HepG2 (cell line): ENCODE results near the gene ZNF512B. TPM values are rescaled to one million over a fixed set of nuclear protein-coding genes. Genes with fewer than 3 reads are reported as not detected.

Experiments
- ATAC-seq: fragments of 200-7000 bp; cut with Tn5 transposase; 3 replicates; pipeline ENCODE4 v1.9.1; 2020; ENCODE audit warnings: mild to moderate bottlenecking, moderate library complexity
- BruUV-seq: library from RNA; stranded (reverse); fragments of 400-500 nt; replicated peaks from 2 replicates; lab custom pipeline; 2021; lab: Mats Ljungman, UMichigan
- CTCF ChIA-PET: fragments of 300-600 bp; formaldehyde crosslinking; extraction: SDS; loops from one replicate; lab custom pipeline; 2021; ENCODE audit warnings: low total read pairs, inconsistent platforms, low intra/inter-chr PET ratio; lab: Yijun Ruan, JAX
- POLR2A ChIA-PET: fragments of 350-600 bp; sonication (Branson Sonifier 250); formaldehyde crosslinking; loops from one replicate; lab custom pipeline; 2020; ENCODE audit warnings: antibody characterized with exemption, inconsistent platforms; lab: Yijun Ruan, JAX
- DNase-seq: peaks from one replicate; pipeline ENCODE4 v3.0.0-alpha.2; 2015; ENCODE audit warnings: low spot score
- FAIRE-seq: peaks from 3 replicates; lab custom pipeline; 2011; peaks lifted over from hg19 to GRCh38; lab: Jason Lieb, UNC
- H2AFZ ChIP-seq: one replicate; pipeline ENCODE4 v1.6.1; 2011; ENCODE audit warnings: low read length, inconsistent platforms
- H3K27ac ChIP-seq: fragments of 300-600 bp; 3 replicates; pipeline ENCODE4 v1.8.0; 2011; ENCODE audit warnings: mixed run types, mild to moderate bottlenecking, mixed read lengths, low read length, inconsistent platforms; ENCODE audit not compliant: insufficient read depth; ENCODE audit errors: extremely low read length
- H3K27me3 ChIP-seq, 2 experiments: fragments of 200-600 bp in 1 of 2; 2 replicates in 1 of 2; 3 replicates in 1 of 2; pipeline versions ENCODE4 v1.6.0 to v1.8.0; 2011; ENCODE audit warnings: low read length in 2 of 2, mild to moderate bottlenecking in 2 of 2, moderate library complexity in 2 of 2, inconsistent platforms in 1 of 2; ENCODE audit not compliant: insufficient read depth in 2 of 2, control insufficient read depth in 1 of 2
- H3K36me3 ChIP-seq, 2 experiments: fragments of 200-600 bp in 1 of 2; replicated peaks in 1 of 2; 2 replicates in 1 of 2; 3 replicates in 1 of 2; pipeline versions ENCODE4 v1.5.1 to v1.8.0; 2011; ENCODE audit warnings: low read length in 2 of 2, inconsistent platforms in 1 of 2; ENCODE audit not compliant: insufficient read depth in 2 of 2, control insufficient read depth in 1 of 2
- H3K4me1 ChIP-seq: 2 replicates; pipeline ENCODE4 v1.5.1; 2012; ENCODE audit warnings: low read length, inconsistent platforms; ENCODE audit not compliant: insufficient read depth
- H3K4me2 ChIP-seq: 2 replicates; pipeline ENCODE4 v1.6.0; 2011; ENCODE audit warnings: low read depth, low read length, inconsistent platforms
- H3K4me3 ChIP-seq, 3 experiments: fragments of 200-600 bp in 1 of 3; sonication (generic), shearing (Covaris generic) in 1 of 3; replicated peaks in 1 of 3; 2 replicates each; pipeline ENCODE4 v1.5.1; 2011 to 2016; ENCODE audit warnings: low read length in 3 of 3, inconsistent platforms in 2 of 3, low read depth in 2 of 3, mild to moderate bottlenecking in 2 of 3, control low read depth in 1 of 3, mixed read lengths in 1 of 3; ENCODE audit not compliant: insufficient read depth in 1 of 3
- H3K79me2 ChIP-seq: one replicate; pipeline ENCODE4 v1.6.1; 2011; ENCODE audit warnings: low read length, inconsistent platforms; ENCODE audit not compliant: insufficient read depth
- H3K9ac ChIP-seq: 2 replicates; pipeline ENCODE4 v1.6.0; 2011; ENCODE audit warnings: mild to moderate bottlenecking, low read depth, low read length, inconsistent platforms; ENCODE audit not compliant: insufficient read depth
- H3K9me3 ChIP-seq: 2 replicates; pipeline ENCODE4 v1.5.1; 2012; ENCODE audit warnings: mild to moderate bottlenecking, low read length
- H4K20me1 ChIP-seq: 2 replicates; pipeline ENCODE4 v1.6.0; 2011; ENCODE audit warnings: inconsistent platforms, mild to moderate bottlenecking, low read length, moderate library complexity; ENCODE audit not compliant: insufficient read depth
- DR1 ChIP-seq: sonication (generic); formaldehyde crosslinking; IDR thresholded peaks from 2 replicates; pipeline ENCODE4 v1.8.0; 2021; ENCODE audit warnings: mild to moderate bottlenecking, missing genetic modification reagents, inconsistent platforms
- FOSL1 ChIP-seq: sonication (generic); formaldehyde crosslinking; IDR thresholded peaks from 2 replicates; pipeline ENCODE4 v1.9.0; 2021; ENCODE audit warnings: missing genetic modification reagents, borderline replicate concordance
- GFI1 ChIP-seq: sonication (generic); formaldehyde crosslinking; IDR thresholded peaks from 2 replicates; pipeline ENCODE4 v1.5.0; 2020; ENCODE audit warnings: missing genetic modification reagents, mild to moderate bottlenecking, borderline replicate concordance
- NCOA2 ChIP-seq: sonication (generic); formaldehyde crosslinking; IDR thresholded peaks from 2 replicates; pipeline ENCODE4 v1.8.0; 2022; ENCODE audit warnings: inconsistent platforms
- PRPF4 ChIP-seq: fragments of 200-400 bp; formaldehyde crosslinking; IDR thresholded peaks from 2 replicates; pipeline ENCODE4 v1.6.1; 2016; ENCODE audit warnings: low read length, low read depth; ENCODE audit not compliant: poor library complexity, severe bottlenecking
- RFX3 ChIP-seq: IDR thresholded peaks from 2 replicates; pipeline ENCODE4 v1.6.1; 2016; ENCODE audit warnings: missing biosample characterization, missing genetic modification reagents
- U2AF1 ChIP-seq: fragments of 200-400 bp; formaldehyde crosslinking; optimal IDR thresholded peaks from 2 replicates; pipeline ENCODE3; 2017; ENCODE audit warnings: mild to moderate bottlenecking, low read depth, low read length
- XRCC5 ChIP-seq: fragments of 200-400 bp; formaldehyde crosslinking; optimal IDR thresholded peaks from 2 replicates; pipeline ENCODE3; 2017; ENCODE audit warnings: mild to moderate bottlenecking, low read length
- ZFY ChIP-seq: sonication (generic); formaldehyde crosslinking; IDR thresholded peaks from 2 replicates; pipeline ENCODE4 v1.4.0; 2020; ENCODE audit warnings: missing genetic modification reagents
- ZNF205 ChIP-seq: IDR thresholded peaks from 2 replicates; pipeline ENCODE4 v1.6.1; 2018; ENCODE audit warnings: missing biosample characterization, missing genetic modification reagents
- ZNF543 ChIP-seq: sonication (generic); formaldehyde crosslinking; IDR thresholded peaks from 2 replicates; pipeline ENCODE4 v1.4.0; 2020; ENCODE audit warnings: mild to moderate bottlenecking, missing genetic modification reagents
- ZNF792 ChIP-seq: IDR thresholded peaks from 2 replicates; pipeline ENCODE4 v1.6.1; 2016
- WGBS: methylation state at CpG from one replicate; pipeline ENCODE4 v1.1.6; 2017; ENCODE audit warnings: low lambda C conversion rate; 5-methylcytosine and 5-hydroxymethylcytosine counted together
- in situ Hi-C: cut with HindIII; loops from 2 replicates; pipeline ENCODE4 v1.10.0; 2017; ENCODE audit warnings: low pct_unique_long_range_greater_than_20kb; ENCODE audit not compliant: extremely low pct_ligation_motif_present
- intact Hi-C: fragments of 100-400 bp; cut with micrococcal nuclease; formaldehyde crosslinking; loops from one replicate; pipeline ENCODE4 v1.10.0; 2022; ENCODE audit not compliant: unreplicated experiment
- polyA plus RNA-seq, 8 experiments: library from polyadenylated mRNA; depleted of rRNA in 3 of 8; stranded (reverse) in 7 of 8; unstranded in 1 of 8; fragments of >200 nt; fragmentation: Illumina TruSeq in 4 of 8; extraction: Trizol in 4 of 8; gene quantifications; 2 replicates each; pipeline versions ENCODE4 v1.2.1 to v1.2.3, GENCODE V29; 2011 to 2016; ENCODE audit warnings: low read depth in 4 of 8, missing spikeins in 1 of 8, mixed read lengths in 1 of 8; ENCODE audit not compliant: insufficient read depth in 1 of 8
- total RNA-seq, 5 experiments: library from RNA; depleted of rRNA; stranded (reverse); fragments of >200 nt; fragmentation: Illumina TruSeq; extraction: Trizol; gene quantifications; 2 replicates each; pipeline ENCODE4 v1.2.3, GENCODE V29; 2016; ENCODE audit warnings: low read depth in 1 of 5
- TF ChIP-seq, protein P1 (sequence below): sonication (generic); formaldehyde crosslinking; conservative IDR thresholded peaks from 2 replicates; pipeline ENCODE4 v1.4.0; 2020; ENCODE audit warnings: missing genetic modification reagents
- TF ChIP-seq, protein P2 (sequence below): sonication (generic); formaldehyde crosslinking; IDR thresholded peaks from 2 replicates; pipeline ENCODE4 v1.5.1; 2020; ENCODE audit warnings: missing genetic modification reagents, mild to moderate bottlenecking, borderline replicate concordance
- TF ChIP-seq, protein P3 (sequence below): sonication (generic); formaldehyde crosslinking; IDR thresholded peaks from 2 replicates; pipeline ENCODE4 v1.8.1; 2022; ENCODE audit warnings: low read depth, mild to moderate bottlenecking, missing genetic modification reagents
- TF ChIP-seq, protein P4 (sequence below), 2 experiments: sonication (generic) in 1 of 2; formaldehyde crosslinking in 1 of 2; IDR thresholded peaks; 2 replicates each; pipeline versions ENCODE4 v1.4.0 to v1.6.1; 2018 to 2020; ENCODE audit warnings: missing genetic modification reagents in 2 of 2, borderline replicate concordance in 1 of 2, low read depth in 1 of 2, mild to moderate bottlenecking in 1 of 2, missing biosample characterization in 1 of 2

ZNF512B gene
- total and polyA plus RNA-seq, 2 of the 13 experiments (the other 11 are each of a cell fraction or from before 2014, with no cell fraction given): 11.5 to 30.6 TPM

DNA sequence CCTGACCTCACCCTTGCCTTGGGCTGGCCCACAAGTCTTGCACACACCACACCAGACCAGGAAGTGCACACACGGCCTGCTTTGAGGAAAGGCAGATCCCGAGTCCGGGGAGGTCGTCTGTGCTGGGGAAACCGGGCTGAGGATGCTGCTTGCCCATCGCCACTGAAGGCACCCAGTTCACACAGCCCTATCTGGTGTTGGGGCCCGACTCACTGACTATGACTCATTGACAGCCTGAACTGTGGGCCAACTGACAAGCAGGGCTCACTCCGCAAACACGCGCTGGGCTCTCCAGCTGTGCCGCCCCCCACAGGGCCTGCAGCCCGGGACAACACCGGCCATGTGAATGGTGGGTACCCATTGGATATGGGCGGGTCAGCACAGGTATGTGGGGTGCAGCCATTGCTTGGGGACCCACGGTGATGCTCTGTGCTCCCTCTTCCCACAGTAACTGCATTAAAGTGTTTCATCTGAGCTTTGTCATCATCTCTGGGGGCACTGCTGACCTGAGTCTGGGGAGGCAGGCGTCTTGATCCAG is 8.1 kb upstream of the ZNF512B start:
- peak overlapping the region in 2 of 3 experiments; percentile 82 to 99; a peak in 3 of 6 replicates for H3K4me3 ChIP-seq
- peaks cover 17% of the 10 kb centered on the region for H3K79me2 ChIP-seq
- peak overlapping the region; percentile 3 for H3K27ac ChIP-seq
- no peaks in the 10 kb centered on the region for H3K9me3 ChIP-seq
- H3K4me2 ChIP-seq: peak overlapping the region; percentile 99
- intact Hi-C loops: no loop called here
- FAIRE-seq: peak; percentile 80
- peak; percentile 57 for ATAC-seq
- in situ Hi-C loops: loop anchor here (5.0 kb wide), 1 partner anchor 79 kb away; no protein-coding TSS in a partner anchor
- DNase-seq: peak; percentile 87
- WGBS: 16% methylated on average over 15 of the region's 16 CpGs
- ChIA-PET CTCF (interaction anchor here (1.3 kb wide), 1 partner anchor 68 kb away, joined by 5 read pairs; no protein-coding TSS in a partner anchor), POLR2A (interaction anchor here (0.8 to 1.5 kb wide), 4 partner anchors 9 to 440 kb away, joined by 3 to 8 read pairs (median 4); partner anchors contain the start of genes TPD52L2 and UCKL1)
- peaks cover under 1 to 5% of the 10 kb centered on the region in 2 experiments; a peak in 4 of 5 replicates for H3K36me3 ChIP-seq
- H3K27me3 ChIP-seq: no peaks in the 10 kb centered on the region; a peak in 1 of 5 replicates
- no peak overlapping the region for H2AFZ ChIP-seq
- BruUV-seq: TSS peak; percentile 40
- peaks cover 45% of the 10 kb centered on the region for H3K4me1 ChIP-seq
- H4K20me1 ChIP-seq: peaks cover 3% of the 10 kb centered on the region; the same call in 1 of the 2 replicates
- H3K9ac ChIP-seq: peak overlapping the region; percentile 71
- TF ChIP-seq, protein P1, sequence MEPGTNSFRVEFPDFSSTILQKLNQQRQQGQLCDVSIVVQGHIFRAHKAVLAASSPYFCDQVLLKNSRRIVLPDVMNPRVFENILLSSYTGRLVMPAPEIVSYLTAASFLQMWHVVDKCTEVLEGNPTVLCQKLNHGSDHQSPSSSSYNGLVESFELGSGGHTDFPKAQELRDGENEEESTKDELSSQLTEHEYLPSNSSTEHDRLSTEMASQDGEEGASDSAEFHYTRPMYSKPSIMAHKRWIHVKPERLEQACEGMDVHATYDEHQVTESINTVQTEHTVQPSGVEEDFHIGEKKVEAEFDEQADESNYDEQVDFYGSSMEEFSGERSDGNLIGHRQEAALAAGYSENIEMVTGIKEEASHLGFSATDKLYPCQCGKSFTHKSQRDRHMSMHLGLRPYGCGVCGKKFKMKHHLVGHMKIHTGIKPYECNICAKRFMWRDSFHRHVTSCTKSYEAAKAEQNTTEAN (CRISPR knock-in tag): 0 out of 2 replicates have a peak, but pooled peaks have one; percentile 43
- TF ChIP-seq ZFY (CRISPR knock-in tag): peak; percentile 76
- TF ChIP-seq U2AF1: no peak
- TF ChIP-seq, protein P2, sequence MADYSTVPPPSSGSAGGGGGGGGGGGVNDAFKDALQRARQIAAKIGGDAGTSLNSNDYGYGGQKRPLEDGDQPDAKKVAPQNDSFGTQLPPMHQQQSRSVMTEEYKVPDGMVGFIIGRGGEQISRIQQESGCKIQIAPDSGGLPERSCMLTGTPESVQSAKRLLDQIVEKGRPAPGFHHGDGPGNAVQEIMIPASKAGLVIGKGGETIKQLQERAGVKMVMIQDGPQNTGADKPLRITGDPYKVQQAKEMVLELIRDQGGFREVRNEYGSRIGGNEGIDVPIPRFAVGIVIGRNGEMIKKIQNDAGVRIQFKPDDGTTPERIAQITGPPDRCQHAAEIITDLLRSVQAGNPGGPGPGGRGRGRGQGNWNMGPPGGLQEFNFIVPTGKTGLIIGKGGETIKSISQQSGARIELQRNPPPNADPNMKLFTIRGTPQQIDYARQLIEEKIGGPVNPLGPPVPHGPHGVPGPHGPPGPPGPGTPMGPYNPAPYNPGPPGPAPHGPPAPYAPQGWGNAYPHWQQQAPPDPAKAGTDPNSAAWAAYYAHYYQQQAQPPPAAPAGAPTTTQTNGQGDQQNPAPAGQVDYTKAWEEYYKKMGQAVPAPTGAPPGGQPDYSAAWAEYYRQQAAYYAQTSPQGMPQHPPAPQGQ (CRISPR knock-in tag): 0 out of 2 replicates have a peak, but pooled peaks have one; percentile 39
- TF ChIP-seq, protein P3, sequence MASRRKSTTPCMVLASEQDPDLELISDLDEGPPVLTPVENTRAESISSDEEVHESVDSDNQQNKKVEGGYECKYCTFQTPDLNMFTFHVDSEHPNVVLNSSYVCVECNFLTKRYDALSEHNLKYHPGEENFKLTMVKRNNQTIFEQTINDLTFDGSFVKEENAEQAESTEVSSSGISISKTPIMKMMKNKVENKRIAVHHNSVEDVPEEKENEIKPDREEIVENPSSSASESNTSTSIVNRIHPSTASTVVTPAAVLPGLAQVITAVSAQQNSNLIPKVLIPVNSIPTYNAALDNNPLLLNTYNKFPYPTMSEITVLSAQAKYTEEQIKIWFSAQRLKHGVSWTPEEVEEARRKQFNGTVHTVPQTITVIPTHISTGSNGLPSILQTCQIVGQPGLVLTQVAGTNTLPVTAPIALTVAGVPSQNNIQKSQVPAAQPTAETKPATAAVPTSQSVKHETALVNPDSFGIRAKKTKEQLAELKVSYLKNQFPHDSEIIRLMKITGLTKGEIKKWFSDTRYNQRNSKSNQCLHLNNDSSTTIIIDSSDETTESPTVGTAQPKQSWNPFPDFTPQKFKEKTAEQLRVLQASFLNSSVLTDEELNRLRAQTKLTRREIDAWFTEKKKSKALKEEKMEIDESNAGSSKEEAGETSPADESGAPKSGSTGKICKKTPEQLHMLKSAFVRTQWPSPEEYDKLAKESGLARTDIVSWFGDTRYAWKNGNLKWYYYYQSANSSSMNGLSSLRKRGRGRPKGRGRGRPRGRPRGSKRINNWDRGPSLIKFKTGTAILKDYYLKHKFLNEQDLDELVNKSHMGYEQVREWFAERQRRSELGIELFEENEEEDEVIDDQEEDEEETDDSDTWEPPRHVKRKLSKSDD (CRISPR knock-in tag): peak; percentile 32
- TF ChIP-seq FOSL1 (CRISPR knock-in tag): peak; percentile 89
- no peak for TF ChIP-seq RFX3 (CRISPR knock-in tag)
- TF ChIP-seq NCOA2 (CRISPR knock-in tag): peak; percentile 46; the same call in 1 of the 2 replicates
- TF ChIP-seq ZNF205 (CRISPR knock-in tag): peak; percentile 75
- peak; percentile 40; the same call in 1 of the 2 replicates for TF ChIP-seq ZNF792 (CRISPR knock-in tag)
- peak; percentile 96 for TF ChIP-seq XRCC5
- TF ChIP-seq, protein P4, sequence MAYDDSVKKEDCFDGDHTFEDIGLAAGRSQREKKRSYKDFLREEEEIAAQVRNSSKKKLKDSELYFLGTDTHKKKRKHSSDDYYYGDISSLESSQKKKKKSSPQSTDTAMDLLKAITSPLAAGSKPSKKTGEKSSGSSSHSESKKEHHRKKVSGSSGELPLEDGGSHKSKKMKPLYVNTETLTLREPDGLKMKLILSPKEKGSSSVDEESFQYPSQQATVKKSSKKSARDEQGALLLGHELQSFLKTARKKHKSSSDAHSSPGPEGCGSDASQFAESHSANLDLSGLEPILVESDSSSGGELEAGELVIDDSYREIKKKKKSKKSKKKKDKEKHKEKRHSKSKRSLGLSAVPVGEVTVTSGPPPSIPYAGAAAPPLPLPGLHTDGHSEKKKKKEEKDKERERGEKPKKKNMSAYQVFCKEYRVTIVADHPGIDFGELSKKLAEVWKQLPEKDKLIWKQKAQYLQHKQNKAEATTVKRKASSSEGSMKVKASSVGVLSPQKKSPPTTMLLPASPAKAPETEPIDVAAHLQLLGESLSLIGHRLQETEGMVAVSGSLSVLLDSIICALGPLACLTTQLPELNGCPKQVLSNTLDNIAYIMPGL (CRISPR knock-in tag; IDR thresholded peaks at IDR 0.05; ENCODE audit: borderline replicate concordance in 1 of 2, low read depth in 1 of 2): peak; percentile 62 to 85; a peak in 3 of 4 replicates
- no peak for TF ChIP-seq GFI1 (CRISPR knock-in tag)
- no peak for TF ChIP-seq DR1 (CRISPR knock-in tag)
- peak; percentile 99 for TF ChIP-seq ZNF543 (CRISPR knock-in tag)
- no peak for TF ChIP-seq PRPF4
